Measurements from ENCODE around the gene AP2A2.

GRCh38 chr11:914747-915501 lies 10.7 kb upstream of the AP2A2 start:
- TF ChIP-seq POLR2A (IDR thresholded peaks at IDR 0.05) (no peak), CTCF (IDR thresholded peaks at IDR 0.05) (no peak)

All from lower leg skin (tissue), 3 donors.